Common myeloid progenitor, CD34-positive (primary cell): ENCODE data around the gene ZNF688.

ENCODE experiments used
- CTCF ChIA-PET: fragments of 350-600 bp; sonication (Branson Sonifier 250); formaldehyde crosslinking; loops from one replicate; lab custom pipeline; 2021; ENCODE audit warnings: antibody characterized with exemption; lab: Charles Lee
- POLR2A ChIA-PET: fragments of 350-600 bp; sonication (Branson Sonifier 250); formaldehyde crosslinking; loops from one replicate; lab custom pipeline; 2021; ENCODE audit warnings: antibody characterized with exemption; lab: Charles Lee
- DNase-seq, 3 donors: peaks; one replicate each; pipeline versions ENCODE4 v3.0.0 to v3.0.0-alpha.2; 2013
- H3K27ac ChIP-seq, 2 experiments: 1 replicate in 1 of 2; 2 replicates in 1 of 2; pipeline ENCODE4 v1.7.0; 2013; ENCODE audit warnings: inconsistent platforms in 2 of 2, low read length in 2 of 2, mild to moderate bottlenecking in 2 of 2, low read depth in 1 of 2, moderate library complexity in 1 of 2; ENCODE audit not compliant: severe bottlenecking in 2 of 2, insufficient read depth in 1 of 2, poor library complexity in 1 of 2
- H3K27me3 ChIP-seq, 5 experiments: replicated peaks in 2 of 5; 1 replicate in 3 of 5; 2 replicates in 2 of 5; pipeline versions ENCODE4 v1.6.1 to v1.7.0; 2013; ENCODE audit warnings: low read length in 4 of 5, mild to moderate bottlenecking in 2 of 5, moderate library complexity in 2 of 5, inconsistent platforms in 1 of 5; ENCODE audit not compliant: insufficient read depth in 5 of 5, control insufficient read depth in 4 of 5
- H3K36me3 ChIP-seq, 4 experiments: 1 replicate in 2 of 4; 2 replicates in 2 of 4; pipeline versions ENCODE4 v1.6.1 to v1.7.0; 2013; ENCODE audit warnings: low read length in 3 of 4, control low read depth in 1 of 4, mild to moderate bottlenecking in 1 of 4; ENCODE audit not compliant: control insufficient read depth in 4 of 4, insufficient read depth in 4 of 4
- H3K4me1 ChIP-seq, 4 experiments: 1 replicate in 3 of 4; 2 replicates in 1 of 4; pipeline versions ENCODE4 v1.6.1 to v1.7.1; 2013; ENCODE audit warnings: low read length in 3 of 4, mild to moderate bottlenecking in 3 of 4, control low read depth in 1 of 4, inconsistent platforms in 1 of 4, moderate library complexity in 1 of 4; ENCODE audit not compliant: control insufficient read depth in 4 of 4, insufficient read depth in 4 of 4; ENCODE audit errors: control extremely low read depth in 1 of 4
- H3K4me3 ChIP-seq, 7 experiments: 1 replicate in 4 of 7; 2 replicates in 3 of 7; pipeline versions ENCODE4 v1.5.1 to v1.7.0; 2013; ENCODE audit warnings: mild to moderate bottlenecking in 7 of 7, low read length in 6 of 7, moderate library complexity in 6 of 7, inconsistent platforms in 2 of 7, low read depth in 2 of 7, control low read depth in 1 of 7; ENCODE audit not compliant: insufficient read depth in 4 of 7, control insufficient read depth in 1 of 7; ENCODE audit errors: extremely low read depth in 1 of 7
- H3K9me3 ChIP-seq, 5 experiments: 1 replicate in 4 of 5; 2 replicates in 1 of 5; pipeline versions ENCODE4 v1.6.1 to v1.7.1; 2013; ENCODE audit warnings: low read length in 4 of 5, mild to moderate bottlenecking in 2 of 5, inconsistent platforms in 1 of 5, low read depth in 1 of 5, moderate library complexity in 1 of 5; ENCODE audit not compliant: control insufficient read depth in 4 of 5, insufficient read depth in 2 of 5; ENCODE audit errors: control extremely low read depth in 1 of 5
- WGBS: methylation state at CpG from one replicate; pipeline ENCODE4 v1.1.5; 2013; ENCODE audit not compliant: insufficient coverage; 5-methylcytosine and 5-hydroxymethylcytosine counted together

Gene ZNF688

DNA sequence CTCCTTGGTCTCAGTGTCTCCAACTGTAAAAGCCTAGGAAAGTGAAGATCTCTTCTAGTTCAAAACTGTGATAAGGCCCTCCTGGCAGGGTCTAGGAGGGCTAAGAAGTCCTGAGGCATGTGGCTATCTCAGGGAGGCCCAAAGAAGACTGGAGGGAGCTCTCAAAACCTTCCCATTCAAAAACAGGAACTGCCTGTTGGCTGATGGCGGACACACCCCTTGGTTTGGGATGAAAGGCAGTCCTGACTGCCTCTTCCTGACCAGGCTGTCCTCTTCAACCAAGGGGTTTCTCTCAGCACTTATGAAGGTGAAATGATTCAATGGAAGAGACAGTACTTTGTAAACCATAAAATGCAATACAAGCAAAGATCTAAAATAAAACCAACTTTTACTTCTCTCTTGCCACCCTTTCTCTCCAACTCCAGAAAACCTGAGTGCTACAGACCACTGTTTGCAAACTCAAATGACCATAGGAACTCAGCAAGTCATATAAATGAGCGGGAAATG lies 18.1 kb downstream of the ZNF688 start:
- Histone ChIP-seq H3K27me3 (no peaks in the 10 kb centered on the region), H3K4me1 (peaks cover 0 to 24% (median 20%) of the 10 kb centered on the region in 4 experiments), H3K36me3 (peaks cover 0 to 34% (median 19%) of the 10 kb centered on the region in 4 experiments), H3K9me3 (no peaks in the 10 kb centered on the region), H3K4me3 (no peak overlapping the region), H3K27ac (peak overlapping the region in 1 of 2 experiments; percentile 15)
- CTCF ChIA-PET = interaction anchor here (0.9 to 1.4 kb wide), 5 partner anchors 16 to 79 kb away, joined by 3 to 4 read pairs (median 3); no protein-coding TSS in a partner anchor
- DNase-seq = no peak
- POLR2A ChIA-PET = interaction anchor here (0.8 kb wide), 1 partner anchor 18 kb away, joined by 3 read pairs; no protein-coding TSS in a partner anchor
- WGBS = 53% methylated on average over 2 of the region's 2 CpGs

DNA sequence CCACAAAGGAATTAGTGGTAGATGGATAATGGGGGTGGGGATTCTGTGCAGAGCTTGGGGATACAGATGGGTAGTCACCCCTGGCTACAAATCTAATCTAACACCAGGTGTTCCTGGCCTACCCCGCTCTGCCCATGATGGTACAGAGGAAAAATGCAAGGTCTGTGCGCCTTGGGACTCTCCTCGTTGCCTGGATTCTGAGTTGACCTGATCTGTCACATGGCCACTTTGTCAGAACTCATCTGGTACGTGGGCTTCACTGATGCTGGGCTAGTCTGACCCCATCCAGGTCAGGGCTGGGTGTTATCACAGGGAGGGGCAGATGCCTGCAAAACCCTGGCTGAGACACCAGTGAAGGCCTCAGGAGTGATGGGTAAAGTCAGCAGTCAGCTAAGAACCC lies 18.6 kb downstream of the ZNF688 start:
- no peak for DNase-seq
- 85% methylated on average over 4 of the region's 4 CpGs for WGBS
- ChIA-PET POLR2A (interaction anchor here (0.8 kb wide), 1 partner anchor 17 kb away, joined by 3 read pairs; no protein-coding TSS in a partner anchor), CTCF (interaction anchor here (0.9 to 1.2 kb wide), 2 partner anchors 15 to 79 kb away, joined by 3 to 4 read pairs; no protein-coding TSS in a partner anchor)
- Histone ChIP-seq H3K9me3 (no peaks in the 10 kb centered on the region), H3K36me3 (peaks cover 0 to 34% (median 20%) of the 10 kb centered on the region in 4 experiments), H3K27ac (peak overlapping the region in 1 of 2 experiments; percentile 15), H3K4me1 (peaks cover 0 to 22% (median 20%) of the 10 kb centered on the region in 4 experiments), H3K27me3 (no peaks in the 10 kb centered on the region), H3K4me3 (no peak overlapping the region)

DNA sequence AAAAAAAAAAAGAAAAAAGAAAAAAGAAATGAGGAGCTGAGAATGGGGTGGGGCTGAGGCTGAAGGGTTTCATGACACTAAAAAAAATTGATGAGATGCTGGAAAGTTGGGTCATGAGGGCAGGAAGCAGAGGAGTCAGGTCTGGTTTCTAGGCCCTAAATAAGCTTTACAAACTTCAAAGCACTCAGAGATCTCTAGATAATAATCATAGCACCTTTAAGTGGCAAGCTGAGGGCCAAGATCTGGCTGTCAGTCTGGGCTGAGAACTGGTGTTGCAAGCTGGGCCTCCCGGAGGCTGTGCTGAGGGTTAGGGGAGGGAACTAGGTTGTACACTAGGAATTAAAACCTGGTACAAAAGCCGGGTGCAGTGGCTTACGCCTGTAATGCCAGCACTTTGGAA lies 19.7 kb downstream of the ZNF688 start:
- no peaks in the 10 kb centered on the region for H3K9me3 ChIP-seq
- 100% methylated on average over 3 of the region's 3 CpGs for WGBS
- DNase-seq = no peak
- H3K4me3 ChIP-seq = no peak overlapping the region
- H3K36me3 ChIP-seq = peaks cover 0 to 34% (median 21%) of the 10 kb centered on the region in 4 experiments
- H3K27ac ChIP-seq = no peak overlapping the region
- CTCF ChIA-PET = interaction anchor here (0.9 to 1.6 kb wide), 2 partner anchors 16 to 77 kb away, joined by 3 to 4 read pairs; no protein-coding TSS in a partner anchor
- H3K4me1 ChIP-seq = peaks cover 0 to 14% (median 11%) of the 10 kb centered on the region in 4 experiments
- POLR2A ChIA-PET = interaction anchor here (0.7 kb wide), 1 partner anchor 17 kb away, joined by 3 read pairs; the partner anchor contains the start of gene ZNF747
- H3K27me3 ChIP-seq = no peaks in the 10 kb centered on the region

DNA sequence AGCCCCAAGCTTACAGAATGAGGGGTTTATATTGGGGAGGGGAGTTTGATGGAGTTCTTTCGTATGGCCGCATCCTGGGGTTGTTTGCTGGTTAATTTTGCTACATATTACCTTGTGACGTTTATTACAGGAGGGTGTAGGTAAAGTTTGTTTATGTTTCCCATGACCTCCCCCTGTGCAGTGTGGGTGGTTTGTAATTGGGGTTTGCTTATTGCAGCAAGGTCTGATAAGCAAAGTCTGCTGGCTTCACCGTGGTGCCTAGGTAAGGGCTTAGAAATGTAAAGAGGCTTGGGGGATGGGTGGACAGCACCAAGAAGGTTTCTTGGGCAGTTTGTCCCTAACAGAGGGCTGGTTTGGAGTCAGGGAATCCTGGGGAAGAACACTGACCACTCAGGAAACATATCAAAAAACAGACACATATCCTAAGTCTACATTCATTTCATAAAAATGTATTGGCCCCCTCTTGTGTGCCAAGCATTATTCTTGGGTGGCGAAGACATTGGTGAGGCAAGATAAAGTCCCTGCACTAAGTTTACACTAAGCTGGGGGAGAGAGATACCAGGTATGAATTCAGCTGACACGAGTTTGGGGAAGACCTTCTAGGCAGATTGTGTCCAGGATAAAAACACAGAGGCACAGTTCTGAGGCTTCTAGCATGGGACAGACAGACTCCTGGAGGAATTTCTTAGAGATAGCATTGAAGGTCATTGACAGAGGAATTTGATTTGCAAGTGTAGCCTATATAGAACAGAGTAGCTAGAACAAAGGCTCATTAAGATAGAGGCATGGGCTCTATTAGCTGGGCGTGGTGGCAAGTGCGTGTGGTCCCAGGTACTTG lies 22.9 kb downstream of the ZNF688 start:
- H3K27me3 ChIP-seq = no peaks in the 10 kb centered on the region
- ChIA-PET CTCF (interaction anchor here (1.0 to 2.0 kb wide), 4 partner anchors 9 to 30 kb away, joined by 3 to 7 read pairs (median 4); no protein-coding TSS in a partner anchor), POLR2A (no interaction called here)
- WGBS = 94% methylated on average over 7 of the region's 8 CpGs
- peaks cover 0 to 23% (median 15%) of the 10 kb centered on the region in 4 experiments for H3K4me1 ChIP-seq
- no peak overlapping the region for H3K4me3 ChIP-seq
- DNase-seq = peak in 2 of 3 donors; percentile 38 to 66
- H3K9me3 ChIP-seq = no peaks in the 10 kb centered on the region
- H3K36me3 ChIP-seq = peaks cover 0 to 10% (median 3%) of the 10 kb centered on the region in 4 experiments
- no peak overlapping the region for H3K27ac ChIP-seq

DNA sequence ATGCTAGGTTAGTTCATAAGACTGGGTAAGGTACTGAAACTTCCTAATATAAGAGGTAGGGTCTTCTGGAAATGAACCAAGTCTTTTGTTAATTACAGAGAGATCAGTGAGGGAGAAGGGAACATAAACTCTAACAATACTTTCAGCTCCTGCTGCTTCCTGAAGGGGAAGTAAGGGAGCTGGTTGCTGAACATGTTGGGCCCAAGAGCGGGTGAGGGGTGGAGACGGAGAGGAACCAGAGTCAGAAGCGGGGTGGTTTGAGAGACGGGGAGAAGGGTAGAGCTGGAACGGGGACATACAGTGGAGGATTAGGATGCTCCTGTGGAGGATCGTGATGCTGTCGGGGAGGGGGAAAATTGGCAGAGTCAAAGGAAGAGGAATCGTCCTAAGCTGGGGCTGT lies 25.4 kb downstream of the ZNF688 start:
- CTCF ChIA-PET = interaction anchor here (0.7 to 1.9 kb wide), 7 partner anchors 9 to 88 kb away, joined by 3 to 17 read pairs (median 4); partner anchors contain the start of genes ZNF747 and ZNF764
- H3K9me3 ChIP-seq = no peaks in the 10 kb centered on the region
- peaks cover 0 to 15% (median 6%) of the 10 kb centered on the region in 4 experiments for H3K4me1 ChIP-seq
- POLR2A ChIA-PET = no interaction called here
- H3K4me3 ChIP-seq = peak overlapping the region in 2 of 7 experiments; percentile 11 to 23
- DNase-seq = peak in 2 of 3 donors; percentile 28 to 40
- no peaks in the 10 kb centered on the region for H3K27me3 ChIP-seq
- WGBS = 45% methylated on average over 8 of the region's 8 CpGs
- H3K36me3 ChIP-seq = peaks cover 0 to 4% (median 0%) of the 10 kb centered on the region in 4 experiments
- H3K27ac ChIP-seq = no peak overlapping the region

DNA sequence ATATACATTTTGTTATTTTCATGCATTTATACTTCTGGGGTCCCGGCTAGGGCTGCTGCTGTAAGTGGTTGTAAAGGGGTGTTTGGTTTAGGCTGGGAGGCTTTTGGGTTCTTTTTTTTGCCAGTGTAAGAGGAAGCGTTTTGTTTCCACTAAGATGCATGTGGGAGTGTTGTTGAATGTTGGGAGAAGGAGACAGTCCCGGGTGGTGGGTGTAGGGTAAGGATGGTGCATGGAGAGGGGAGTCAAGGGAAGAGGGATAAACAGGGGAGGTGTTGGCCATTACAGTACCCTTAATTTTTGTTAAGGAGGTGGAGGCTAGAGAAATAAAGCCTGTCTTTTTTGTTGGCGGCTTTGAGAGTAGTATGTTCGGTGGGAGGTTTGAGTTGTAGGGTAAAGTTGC lies 28.4 kb downstream of the ZNF688 start:
- no peak for DNase-seq
- Histone ChIP-seq H3K36me3 (peaks cover 0 to 4% (median 2%) of the 10 kb centered on the region in 4 experiments), H3K27me3 (no peaks in the 10 kb centered on the region), H3K9me3 (no peaks in the 10 kb centered on the region), H3K27ac (no peak overlapping the region), H3K4me3 (no peak overlapping the region), H3K4me1 (peaks cover 0 to 15% (median 6%) of the 10 kb centered on the region in 4 experiments)
- 98% methylated on average over 4 of the region's 5 CpGs for WGBS
- CTCF ChIA-PET = interaction anchor here (1.4 kb wide), 1 partner anchor 17 kb away, joined by 3 read pairs; no protein-coding TSS in a partner anchor
- POLR2A ChIA-PET = no interaction called here
